HG03039 (cell line): ENCODE results near the gene C1QBP.
A peak's percentile ranks its signal among the peaks of the same experiment; 100 is the strongest.
"Not testable (repeated sequence)": the region's sequence is repeated elsewhere in the genome, so short reads cannot be mapped to it uniquely, and the experiment has no call there.

Experiments used
- ATAC-seq: cut with Tn5 transposase; IDR thresholded peaks from one replicate; pipeline ENCODE4 v1.9.1; 2021; ENCODE audit warnings: mild to moderate bottlenecking, moderate library complexity; ENCODE audit not compliant: unreplicated experiment

The C1QBP gene

GRCh38 chr17:5438716-5439445 lies at the start of gene C1QBP:
Gene C1QBP (minus strand): TSS chr17:5439155. CDS start chr17:5439073, 82 bp downstream.
- ATAC-seq, result peak; percentile 73

GRCh38 chr17:5488752-5489151 lies 49.8 kb upstream of the C1QBP start:
- ATAC-seq, result no peak

- peak; percentile 85 for ATAC-seq
Measured at GRCh38 chr17:5486206-5487124, 47.5 kb upstream of the C1QBP start, which contains the start of gene MIS12. Gene MIS12 (plus strand): TSS chr17:5486566. CDS start chr17:5488863, 2,297 bp downstream.

GRCh38 chr17:5485270-5486205 lies 46.6 kb upstream of the C1QBP start, which contains the start of gene DERL2:
Gene DERL2 (minus strand): TSS chr17:5486178. CDS start chr17:5486161, 17 bp downstream.
- ATAC-seq, result peak; percentile 11

GRCh38 chr17:5481451-5481850 lies 42.5 kb upstream of the C1QBP start:
- ATAC-seq, result no peak

- no peak for ATAC-seq
Measured at GRCh38 chr17:5480962-5481361, 42.0 kb upstream of the C1QBP start.

- no peak for ATAC-seq
Measured at GRCh38 chr17:5478992-5479391, 40.0 kb upstream of the C1QBP start.

GRCh38 chr17:5473906-5474305 lies 35.0 kb upstream of the C1QBP start:
- no peak for ATAC-seq

GRCh38 chr17:5472511-5472910 lies 33.6 kb upstream of the C1QBP start:
- no peak for ATAC-seq

GRCh38 chr17:5468075-5468473 lies 29.1 kb upstream of the C1QBP start:
- ATAC-seq, result no peak

- ATAC-seq, result no peak
Measured at GRCh38 chr17:5467416-5467815, 28.5 kb upstream of the C1QBP start.

- ATAC-seq, result no peak
Measured at GRCh38 chr17:5466295-5466694, 27.3 kb upstream of the C1QBP start.

- ATAC-seq, result no peak
Measured at GRCh38 chr17:5464717-5465507, 26.0 kb upstream of the C1QBP start.

GRCh38 chr17:5446786-5447185 lies 7.8 kb upstream of the C1QBP start:
- no peak for ATAC-seq

GRCh38 chr17:5444209-5444608 lies 5.3 kb upstream of the C1QBP start:
- no peak for ATAC-seq

- ATAC-seq, result no peak
Measured at GRCh38 chr17:5443728-5444127, 4.8 kb upstream of the C1QBP start.

- no peak for ATAC-seq
Measured at GRCh38 chr17:5439446-5439764, 450 bp upstream of the C1QBP start.

GRCh38 chr17:5437721-5438317 lies 1.1 kb downstream of the C1QBP start:
- ATAC-seq, result no peak

GRCh38 chr17:5435781-5436315 lies 3.1 kb downstream of the C1QBP start:
- ATAC-seq, result not testable (repeated sequence)
